PFSK-1 (cell line): ENCODE results near the gene TRIM7.

ENCODE experiments used
- FOXP2 ChIP-seq: optimal IDR thresholded peaks from 2 replicates; pipeline ENCODE3; 2011; ENCODE audit warnings: borderline replicate concordance, control low read depth, inconsistent platforms; ENCODE audit not compliant: insufficient read depth; ENCODE audit errors: extremely low read length, extremely low read depth
- POLR2AphosphoS5 ChIP-seq: IDR thresholded peaks from 2 replicates; pipeline ENCODE4 v1.6.1; 2012; ENCODE audit warnings: low read depth, mild to moderate bottlenecking, control low read depth, low read length, moderate library complexity
- SIN3A ChIP-seq: IDR thresholded peaks from 2 replicates; pipeline ENCODE4 v1.6.1; 2012; ENCODE audit warnings: mild to moderate bottlenecking, low read length, moderate library complexity, borderline replicate concordance; ENCODE audit not compliant: insufficient read depth
- TAF1 ChIP-seq: IDR thresholded peaks from 2 replicates; pipeline ENCODE4 v1.6.1; 2012; ENCODE audit warnings: low read length, control low read depth, borderline replicate concordance; ENCODE audit not compliant: insufficient read depth
- TF ChIP-seq, protein P1 (sequence below), 2 experiments: IDR thresholded peaks; 2 replicates each; pipeline versions ENCODE4 v1.6.1 to v1.8.0; 2011 to 2012; ENCODE audit warnings: low read depth in 2 of 2, low read length in 2 of 2, control low read depth in 1 of 2, inconsistent platforms in 1 of 2, mild to moderate bottlenecking in 1 of 2, moderate library complexity in 1 of 2; ENCODE audit not compliant: insufficient read depth in 1 of 2

DNA sequence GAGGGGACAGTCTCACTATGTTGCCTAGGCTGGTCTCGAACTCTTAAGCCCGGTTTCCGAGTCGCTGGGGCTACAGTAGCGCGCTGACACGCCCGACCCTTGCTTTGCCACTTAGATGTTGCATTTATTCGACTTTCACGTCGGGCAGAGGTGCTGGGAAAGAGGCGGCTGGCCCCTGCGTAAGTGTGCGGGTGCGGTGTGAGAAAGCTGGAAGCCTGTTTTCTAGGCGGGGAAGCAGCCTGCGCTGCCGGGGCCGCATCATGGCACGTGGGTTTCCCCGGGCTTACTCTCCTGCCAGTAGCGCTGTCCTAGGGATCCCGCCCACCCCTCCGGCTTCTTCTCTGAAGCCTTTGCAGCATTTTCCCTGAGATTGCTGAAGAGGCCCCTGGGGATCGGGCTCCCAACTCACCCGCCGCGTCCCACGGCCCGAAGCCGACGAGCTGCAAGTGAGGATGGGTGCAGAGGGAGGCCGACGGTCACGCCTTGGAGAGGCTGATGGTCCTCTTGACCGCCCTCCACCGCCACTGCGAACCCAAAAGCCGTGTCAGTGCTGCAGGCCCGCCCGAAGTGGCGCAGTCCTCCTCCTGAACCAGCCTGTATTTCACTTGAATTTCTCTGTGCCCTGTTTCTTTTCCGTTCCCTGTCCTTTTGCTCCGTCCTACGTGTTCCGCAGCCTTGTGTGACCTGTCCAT is 12.3 kb upstream of the TRIM7 start:
- TF ChIP-seq POLR2AphosphoS5 = no peak
- TF ChIP-seq TAF1 = no peak
- TF ChIP-seq, protein P1, sequence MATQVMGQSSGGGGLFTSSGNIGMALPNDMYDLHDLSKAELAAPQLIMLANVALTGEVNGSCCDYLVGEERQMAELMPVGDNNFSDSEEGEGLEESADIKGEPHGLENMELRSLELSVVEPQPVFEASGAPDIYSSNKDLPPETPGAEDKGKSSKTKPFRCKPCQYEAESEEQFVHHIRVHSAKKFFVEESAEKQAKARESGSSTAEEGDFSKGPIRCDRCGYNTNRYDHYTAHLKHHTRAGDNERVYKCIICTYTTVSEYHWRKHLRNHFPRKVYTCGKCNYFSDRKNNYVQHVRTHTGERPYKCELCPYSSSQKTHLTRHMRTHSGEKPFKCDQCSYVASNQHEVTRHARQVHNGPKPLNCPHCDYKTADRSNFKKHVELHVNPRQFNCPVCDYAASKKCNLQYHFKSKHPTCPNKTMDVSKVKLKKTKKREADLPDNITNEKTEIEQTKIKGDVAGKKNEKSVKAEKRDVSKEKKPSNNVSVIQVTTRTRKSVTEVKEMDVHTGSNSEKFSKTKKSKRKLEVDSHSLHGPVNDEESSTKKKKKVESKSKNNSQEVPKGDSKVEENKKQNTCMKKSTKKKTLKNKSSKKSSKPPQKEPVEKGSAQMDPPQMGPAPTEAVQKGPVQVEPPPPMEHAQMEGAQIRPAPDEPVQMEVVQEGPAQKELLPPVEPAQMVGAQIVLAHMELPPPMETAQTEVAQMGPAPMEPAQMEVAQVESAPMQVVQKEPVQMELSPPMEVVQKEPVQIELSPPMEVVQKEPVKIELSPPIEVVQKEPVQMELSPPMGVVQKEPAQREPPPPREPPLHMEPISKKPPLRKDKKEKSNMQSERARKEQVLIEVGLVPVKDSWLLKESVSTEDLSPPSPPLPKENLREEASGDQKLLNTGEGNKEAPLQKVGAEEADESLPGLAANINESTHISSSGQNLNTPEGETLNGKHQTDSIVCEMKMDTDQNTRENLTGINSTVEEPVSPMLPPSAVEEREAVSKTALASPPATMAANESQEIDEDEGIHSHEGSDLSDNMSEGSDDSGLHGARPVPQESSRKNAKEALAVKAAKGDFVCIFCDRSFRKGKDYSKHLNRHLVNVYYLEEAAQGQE (IDR thresholded peaks at IDR 0.05; ENCODE audit: insufficient read depth in 1 of 2, low read depth in 2 of 2, low read length in 2 of 2) = no peak
- no peak for TF ChIP-seq FOXP2
- TF ChIP-seq SIN3A = no peak
